Adrenal gland (tissue), 5 donors: ENCODE measurements around the gene TNP1.

Experiments
- POLR2A ChIP-seq, 2 donors: fragments of 450-650 bp; IDR thresholded peaks; one replicate each; pipeline ENCODE4 v1.6.1; 2017; ENCODE audit warnings: antibody characterized with exemption in 2 of 2, mild to moderate bottlenecking in 2 of 2, moderate library complexity in 1 of 2
- TF ChIP-seq, protein P1 (sequence below), 6 experiments: fragments of 450-650 bp in 4 of 6; fragments of 200-600 bp in 2 of 6; sonication (generic) in 1 of 6; IDR thresholded peaks; 1 replicate in 5 of 6; 2 replicates in 1 of 6; pipeline versions ENCODE4 v1.5.1 to v1.8.0; 2016 to 2021; ENCODE audit warnings: antibody characterized with exemption in 6 of 6, mild to moderate bottlenecking in 2 of 6, moderate library complexity in 1 of 6
- donor health status: DM: no; HTN: no; CAD: no.

DNA sequence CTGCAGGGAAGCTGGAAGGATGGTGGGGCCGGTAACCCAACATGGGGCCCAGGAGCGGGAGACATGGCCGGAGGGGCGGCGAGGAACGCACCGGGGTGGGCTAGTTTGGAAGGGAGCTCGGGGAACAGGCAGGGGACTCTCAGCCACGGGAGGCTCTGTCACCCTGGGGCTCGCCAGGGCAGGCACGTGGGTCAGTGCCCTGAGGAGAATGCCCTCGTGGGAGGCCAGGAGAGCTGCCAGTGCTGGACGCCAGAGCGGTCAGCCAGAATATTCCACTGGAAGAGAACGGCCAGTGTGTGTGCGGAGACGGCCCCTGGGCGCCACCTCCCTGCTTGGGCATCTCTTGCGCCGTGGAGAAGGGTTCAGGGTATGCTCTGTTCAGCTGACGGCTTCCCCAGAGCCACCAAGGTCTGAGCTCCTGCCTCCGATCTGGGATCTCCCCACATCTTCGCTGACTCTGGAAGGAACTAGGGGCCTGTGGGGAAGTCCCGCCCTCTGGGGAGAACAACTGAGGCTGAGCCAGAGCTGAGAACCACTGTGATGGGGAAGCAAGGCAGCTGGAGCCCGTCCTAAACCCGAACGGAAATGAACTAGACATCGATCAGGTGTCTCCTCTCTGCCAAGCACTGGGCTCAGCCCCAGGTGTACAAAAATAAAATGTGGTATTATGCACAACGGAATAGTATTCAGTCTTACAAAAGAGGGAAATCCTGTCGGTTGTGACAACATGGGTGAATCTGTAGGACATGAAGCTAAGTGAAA is 49.3 kb downstream of the TNP1 start:
- TF ChIP-seq, protein P1, sequence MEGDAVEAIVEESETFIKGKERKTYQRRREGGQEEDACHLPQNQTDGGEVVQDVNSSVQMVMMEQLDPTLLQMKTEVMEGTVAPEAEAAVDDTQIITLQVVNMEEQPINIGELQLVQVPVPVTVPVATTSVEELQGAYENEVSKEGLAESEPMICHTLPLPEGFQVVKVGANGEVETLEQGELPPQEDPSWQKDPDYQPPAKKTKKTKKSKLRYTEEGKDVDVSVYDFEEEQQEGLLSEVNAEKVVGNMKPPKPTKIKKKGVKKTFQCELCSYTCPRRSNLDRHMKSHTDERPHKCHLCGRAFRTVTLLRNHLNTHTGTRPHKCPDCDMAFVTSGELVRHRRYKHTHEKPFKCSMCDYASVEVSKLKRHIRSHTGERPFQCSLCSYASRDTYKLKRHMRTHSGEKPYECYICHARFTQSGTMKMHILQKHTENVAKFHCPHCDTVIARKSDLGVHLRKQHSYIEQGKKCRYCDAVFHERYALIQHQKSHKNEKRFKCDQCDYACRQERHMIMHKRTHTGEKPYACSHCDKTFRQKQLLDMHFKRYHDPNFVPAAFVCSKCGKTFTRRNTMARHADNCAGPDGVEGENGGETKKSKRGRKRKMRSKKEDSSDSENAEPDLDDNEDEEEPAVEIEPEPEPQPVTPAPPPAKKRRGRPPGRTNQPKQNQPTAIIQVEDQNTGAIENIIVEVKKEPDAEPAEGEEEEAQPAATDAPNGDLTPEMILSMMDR (IDR thresholded peaks at IDR 0.05) = no peak
- no peak for TF ChIP-seq POLR2A (IDR thresholded peaks at IDR 0.05)
